Measurements from ENCODE around the gene THBS3. TPM values are rescaled to one million over a fixed set of nuclear protein-coding genes. Genes with fewer than 3 reads are reported as not detected.
"Not testable (repeated sequence)": the region's sequence is repeated elsewhere in the genome, so short reads cannot be mapped to it uniquely, and the experiment has no call there.

Gene THBS3
- total and polyA plus RNA-seq, 2 of the 4 experiments (the other 2 are of a cell fraction), result 15.1 to 30.4 TPM

DNA sequence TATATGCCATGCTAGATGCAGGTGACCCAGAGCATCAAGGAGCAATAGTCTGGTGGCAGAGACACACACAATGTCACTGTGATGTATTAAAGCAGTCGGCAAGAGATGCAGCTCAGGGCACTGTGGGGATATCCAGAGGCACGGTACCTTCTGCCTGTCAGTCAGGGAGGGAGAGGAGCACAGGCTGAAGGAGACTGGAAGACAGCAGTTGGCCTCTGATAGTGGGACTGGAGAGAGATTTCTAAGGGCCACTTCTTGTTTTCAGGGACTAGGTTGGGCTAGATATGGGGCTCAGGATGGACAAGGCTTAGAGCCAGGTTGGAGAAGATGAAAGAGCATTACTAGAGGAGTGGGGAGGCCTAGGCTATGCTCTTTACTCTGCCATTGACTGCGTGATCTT is 23.6 kb upstream of the THBS3 start:
- dilution Hi-C loops (cut with HindIII; ENCODE audit: low sequenced_read_pairs, unreplicated experiment); CTCF ChIA-PET; H3K9me3 ChIP-seq (ENCODE audit: control insufficient read depth, insufficient read depth, low read length): not testable (repeated sequence)

More for the DNA sequence above, 23.6 kb upstream of the THBS3 start:
- H2BK120ac ChIP-seq (ENCODE audit: low read depth, low read length), result peak overlapping the region; percentile 34; the same call in 1 of the 2 replicates
- H2BK5ac ChIP-seq (ENCODE audit: low read depth, low read length, poor library complexity, severe bottlenecking); H4K91ac ChIP-seq (ENCODE audit: insufficient read depth, low read depth, low read length); H3K9ac ChIP-seq (ENCODE audit: low read depth, low read length); H2BK15ac ChIP-seq (ENCODE audit: low read depth, low read length); H3K9me1 ChIP-seq (ENCODE audit: insufficient read depth, low read length); H3K56ac ChIP-seq (ENCODE audit: extremely low read depth, insufficient read depth, low read length); H3K27me3 ChIP-seq (ENCODE audit: control insufficient read depth, insufficient read depth, low read length); ATAC-seq (ENCODE audit: low read depth); H3K4me2 ChIP-seq (ENCODE audit: low read depth, low read length); DNase-seq; BruUV-seq (replicated peaks); H2AK9ac ChIP-seq (replicated peaks; ENCODE audit: low read depth, low read length, poor library complexity); POLR2A ChIA-PET (ENCODE audit: unreplicated experiment); H3K4me1 ChIP-seq (ENCODE audit: control insufficient read depth, insufficient read depth, low read length); H3K36me3 ChIP-seq (ENCODE audit: control insufficient read depth, insufficient read depth, low read length); H4K5ac ChIP-seq (ENCODE audit: low read depth, low read length); H3K23ac ChIP-seq (ENCODE audit: low read depth, low read length); H2AFZ ChIP-seq (replicated peaks; ENCODE audit: low read length, poor library complexity); in situ Hi-C loops (cut with MboI; ENCODE audit: low sequenced_read_pairs); H3K27ac ChIP-seq (ENCODE audit: insufficient read depth, low read length); H3K4me3 ChIP-seq (ENCODE audit: insufficient read depth, low read depth, low read length); intact Hi-C loops (cut with micrococcal nuclease); H3K18ac ChIP-seq (ENCODE audit: low read depth, low read length); H4K20me1 ChIP-seq (ENCODE audit: insufficient read depth, low read length): not testable (repeated sequence)
- H3K14ac ChIP-seq (replicated peaks; ENCODE audit: low read depth, low read length), result 0 out of 2 replicates have a peak overlapping the region, but pooled peaks have one; percentile 2
- peak overlapping the region; percentile 46; the same call in 1 of the 2 replicates for H3K4ac ChIP-seq (ENCODE audit: low read depth, low read length)
- WGBS, 2 experiments (ENCODE audit: extremely low coverage in 2 of 2, insufficient read length in 1 of 2), result no CpG with 5 or more reads among the region's 3 CpGs
- peaks cover 2 to 14% of the 10 kb centered on the region in 2 experiments; a peak in 3 of 4 replicates for H3K79me1 ChIP-seq (ENCODE audit: low read depth in 1 of 2, low read length in 2 of 2)
- 0 out of 4 replicates have a peak overlapping the region, but pooled peaks of 1 of the 2 experiments have one; percentile 23 for H4K8ac ChIP-seq (ENCODE audit: low read depth in 2 of 2, low read length in 2 of 2)
- peak overlapping the region; percentile 49; the same call in 1 of the 2 replicates for H2AK5ac ChIP-seq (ENCODE audit: low read depth, low read length)
- H2BK20ac ChIP-seq (ENCODE audit: low read depth, low read length), result peak overlapping the region; percentile 10; the same call in 1 of the 2 replicates
